Fibroblast of skin of scalp (primary cell): ENCODE data around the gene PLS1.

Experiments
- DNase-seq: peaks from one replicate; pipeline ENCODE4 v3.0.0-alpha.2; 2013

The PLS1 gene

DNA sequence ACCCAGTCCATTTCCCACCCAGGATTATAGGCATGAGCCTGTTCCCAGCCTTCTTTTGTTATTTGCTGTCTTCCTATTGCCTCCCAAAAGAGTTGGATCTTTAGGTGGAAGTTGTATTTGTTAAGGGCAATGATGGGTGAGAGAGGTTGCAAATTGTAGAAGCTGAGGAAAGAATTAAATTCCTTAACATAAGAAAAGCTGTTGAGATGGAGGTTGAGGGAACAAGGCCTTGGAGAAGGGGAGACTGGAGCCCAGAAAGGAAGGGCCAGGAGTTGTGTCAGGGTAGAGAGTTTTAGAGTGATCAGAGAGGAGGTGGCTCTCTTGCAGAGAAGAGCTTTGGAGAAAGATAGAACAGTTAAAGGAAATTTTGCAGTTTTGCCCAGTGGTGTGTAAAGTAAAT, 46.8 kb downstream of the PLS1 start:
- DNase-seq: no peak

DNA sequence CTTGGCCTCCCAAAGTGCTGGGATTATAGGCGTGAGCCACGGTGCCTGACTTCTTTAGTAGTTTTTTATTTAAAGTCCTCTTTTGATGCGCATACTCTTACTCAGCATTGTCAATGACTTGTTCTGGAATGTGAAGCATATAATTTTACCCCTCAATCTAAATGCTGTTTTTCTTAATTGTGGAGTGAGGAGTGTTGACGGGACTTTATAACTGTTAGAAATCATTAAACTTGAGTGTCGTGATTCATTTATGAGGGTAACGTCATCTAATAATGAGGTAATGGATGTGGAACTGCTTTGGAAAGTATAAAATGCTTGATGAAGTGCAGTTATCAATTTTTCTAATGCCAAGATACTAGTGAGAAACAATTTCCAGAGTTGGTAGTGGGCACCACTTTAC, 48.3 kb downstream of the PLS1 start:
- no peak for DNase-seq

DNA sequence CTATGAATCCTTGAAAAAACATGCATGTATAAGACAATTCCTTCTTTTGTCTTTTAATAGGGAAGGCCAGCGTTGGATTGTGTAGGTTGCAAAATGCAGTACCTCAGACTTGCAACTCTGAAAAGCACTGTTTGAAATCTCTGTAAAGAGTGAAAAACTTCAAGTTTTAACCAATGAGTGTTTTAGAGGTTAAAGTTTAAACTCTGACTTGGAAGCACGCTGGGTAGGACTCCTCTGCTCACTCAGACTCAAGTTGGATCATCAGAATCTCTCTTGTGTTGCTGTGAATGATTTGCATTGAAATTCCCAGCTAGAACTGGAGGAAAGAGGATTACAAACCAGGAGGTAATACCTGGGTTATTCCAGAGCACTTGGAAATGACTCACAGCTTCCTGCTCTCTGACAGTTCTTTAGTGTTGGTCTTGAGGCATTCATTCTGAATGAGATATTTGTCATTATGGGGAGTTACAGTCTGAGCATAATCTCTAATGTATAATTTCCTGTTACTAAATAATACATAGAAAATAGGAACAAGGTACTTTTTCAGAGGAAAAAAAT, 49.1 kb downstream of the PLS1 start:
- DNase-seq: peak; percentile 14

- DNase-seq: no peak
Measured at GRCh38 chr3:142646020-142646785, 50.0 kb downstream of the PLS1 start.

GRCh38 chr3:142647856-142648255, 51.7 kb downstream of the PLS1 start:
- no peak for DNase-seq

GRCh38 chr3:142648950-142649349, 52.8 kb downstream of the PLS1 start:
- no peak for DNase-seq

DNA sequence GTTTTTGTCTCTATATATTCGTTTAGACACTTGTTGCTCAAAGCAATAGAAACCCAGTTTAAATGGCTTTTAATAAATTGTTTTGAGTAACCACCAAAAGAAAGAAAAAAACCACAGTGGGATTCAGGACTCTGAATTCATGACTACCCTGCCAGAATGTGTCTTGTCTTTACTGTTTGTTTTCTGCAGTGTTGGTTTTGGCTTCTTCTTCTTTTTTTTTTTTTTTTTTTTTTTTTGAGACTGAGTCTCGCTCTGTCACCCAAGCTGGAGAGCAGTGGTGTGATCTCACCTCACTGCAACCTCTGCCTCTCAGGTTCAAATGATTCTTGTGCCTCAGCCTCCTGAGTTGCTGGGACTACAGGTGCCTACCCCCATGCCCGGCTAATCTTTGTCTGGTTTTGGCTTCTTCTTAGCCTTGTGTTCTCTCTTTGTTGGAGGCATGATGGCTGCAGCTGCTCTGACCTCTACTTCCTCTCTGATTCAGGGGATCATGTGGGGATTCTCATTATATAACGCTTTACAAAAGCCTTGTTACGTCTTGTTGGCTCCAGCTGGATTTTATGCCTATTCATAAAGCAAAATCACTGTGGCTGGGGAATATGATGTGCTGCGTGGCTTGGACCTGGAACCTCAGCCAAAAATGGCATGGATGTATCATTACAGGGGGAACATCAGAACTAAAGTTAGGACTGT, 54.0 kb downstream of the PLS1 start:
- DNase-seq: no peak

- DNase-seq: peak; percentile 3
Measured at GRCh38 chr3:142651711-142652110, 55.5 kb downstream of the PLS1 start.

DNA sequence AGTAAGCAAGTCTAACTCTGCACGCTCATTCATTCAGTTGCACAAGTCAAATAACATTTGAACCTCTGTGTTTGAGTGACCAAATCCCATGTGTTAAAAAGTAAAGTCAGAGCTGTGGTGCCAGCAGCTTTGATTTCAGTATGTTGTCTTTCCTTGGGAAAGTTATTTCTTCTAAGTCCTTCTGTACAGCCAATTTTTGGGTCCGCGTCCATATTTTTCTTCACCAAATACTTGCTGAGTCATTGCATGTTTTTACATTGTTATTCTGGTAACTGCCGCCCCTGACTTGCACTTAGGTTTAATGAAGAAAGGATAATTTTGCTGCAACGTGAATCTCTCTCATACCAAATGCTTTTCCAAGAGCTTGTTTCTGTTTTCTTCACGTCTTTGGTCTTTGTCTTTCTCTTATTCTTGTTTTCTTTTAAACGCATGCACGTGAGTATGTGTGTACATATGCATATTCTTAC, 56.7 kb downstream of the PLS1 start:
- DNase-seq: peak; percentile 3

- DNase-seq: no peak
Measured at GRCh38 chr3:142656575-142656974, 60.4 kb downstream of the PLS1 start.

GRCh38 chr3:142657033-142657432, 60.8 kb downstream of the PLS1 start:
- DNase-seq: no peak

- no peak for DNase-seq
Measured at GRCh38 chr3:142660383-142660782, 64.2 kb downstream of the PLS1 start.

GRCh38 chr3:142660893-142661292, 64.7 kb downstream of the PLS1 start:
- no peak for DNase-seq

- DNase-seq: no peak
Measured at GRCh38 chr3:142663865-142664264, 67.7 kb downstream of the PLS1 start.

GRCh38 chr3:142664311-142664710, 68.1 kb downstream of the PLS1 start:
- no peak for DNase-seq

- DNase-seq: no peak
Measured at GRCh38 chr3:142664819-142665218, 68.6 kb downstream of the PLS1 start.

- no peak for DNase-seq
Measured at GRCh38 chr3:142670120-142670519, 73.9 kb downstream of the PLS1 start.

GRCh38 chr3:142676151-142676550, 80.0 kb downstream of the PLS1 start:
- DNase-seq: no peak

DNA sequence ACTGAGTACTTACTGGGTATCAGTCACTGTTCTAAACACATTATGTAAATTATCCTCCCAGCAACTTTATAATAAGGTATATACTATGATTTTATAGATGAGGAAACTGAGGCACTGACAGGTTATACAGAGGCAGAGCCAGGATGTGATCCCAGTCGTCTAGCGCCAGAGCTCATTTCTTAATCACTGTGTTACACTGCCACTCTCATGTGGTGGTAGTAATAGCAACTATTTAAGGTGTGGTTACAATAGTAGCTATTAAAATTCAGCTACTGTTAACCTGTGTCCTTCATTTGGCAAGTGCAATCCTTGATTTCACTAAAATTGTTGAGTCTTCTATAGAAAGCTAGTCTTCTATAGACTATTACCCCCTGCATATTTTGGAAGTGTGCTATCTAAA, 84.5 kb downstream of the PLS1 start:
- DNase-seq: no peak

GRCh38 chr3:142690613-142691012, 94.4 kb downstream of the PLS1 start:
- no peak for DNase-seq

DNA sequence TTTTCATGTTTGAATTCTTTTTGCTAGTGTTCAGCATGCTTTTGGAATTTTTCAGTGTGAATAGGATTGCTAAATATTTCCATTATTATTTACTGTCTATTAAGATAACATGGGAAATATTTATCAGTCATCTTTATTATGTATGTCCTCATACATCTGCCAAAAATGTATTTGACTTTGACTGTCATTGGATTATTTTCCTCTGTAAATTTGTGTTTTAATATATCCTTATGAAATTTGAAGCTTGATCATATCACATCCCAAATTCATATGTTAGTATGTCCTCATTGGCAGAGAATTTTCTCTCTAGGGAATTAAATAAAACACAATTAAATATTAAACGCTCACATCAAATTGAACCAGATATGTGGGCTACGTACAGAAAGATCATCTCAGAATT, 95.3 kb downstream of the PLS1 start:
- DNase-seq: no peak

DNA sequence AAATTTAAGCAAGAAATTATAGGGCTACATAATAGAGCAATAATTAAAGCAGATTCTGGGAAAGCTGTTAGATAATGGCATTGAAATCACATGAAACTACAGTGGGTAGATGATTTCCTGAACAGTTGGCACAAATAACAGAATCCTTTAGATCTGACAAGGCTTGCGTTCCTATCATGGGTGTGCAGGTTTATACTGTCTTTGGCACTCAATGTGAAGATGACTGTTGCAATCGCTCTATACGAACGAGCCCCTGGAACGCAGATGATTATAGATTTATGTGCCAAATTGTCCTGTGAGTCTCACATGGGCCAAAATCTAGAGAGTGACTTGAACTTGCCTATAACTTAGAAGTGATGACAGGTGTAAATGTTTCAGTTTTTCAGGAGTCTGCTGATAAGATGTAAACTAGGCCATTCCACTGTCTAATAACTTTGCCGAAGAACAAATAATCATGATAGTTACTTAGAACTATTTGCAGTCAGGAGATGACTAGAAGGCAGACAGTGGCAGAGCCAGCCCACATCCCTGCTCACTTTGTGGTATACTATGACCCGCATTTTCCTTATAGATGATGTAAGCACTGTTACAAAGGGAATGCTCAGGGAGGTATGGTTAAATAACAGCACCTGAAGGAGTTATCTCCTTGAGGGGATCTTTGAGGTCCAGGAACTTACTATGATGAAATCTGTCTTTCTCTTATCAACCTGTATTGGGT, 97.1 kb downstream of the PLS1 start:
- DNase-seq: no peak

GRCh38 chr3:142694225-142694624, 98.0 kb downstream of the PLS1 start:
- no peak for DNase-seq
